AG10803 (cell line): ENCODE measurements around the gene PKD2.

ENCODE experiments used
- DNase-seq: peaks from one replicate; pipeline ENCODE4 v3.0.0; 2010; ENCODE audit warnings: low read depth
- H3K4me3 ChIP-seq: 2 replicates; pipeline ENCODE4 v1.5.1; 2011; ENCODE audit warnings: mild to moderate bottlenecking, low read length, control low read depth
- TF ChIP-seq, protein P1 (sequence below): conservative IDR thresholded peaks from 2 replicates; pipeline ENCODE4 v1.5.1; 2011; ENCODE audit warnings: mild to moderate bottlenecking, low read length, control low read depth, inconsistent platforms

The PKD2 gene

DNA sequence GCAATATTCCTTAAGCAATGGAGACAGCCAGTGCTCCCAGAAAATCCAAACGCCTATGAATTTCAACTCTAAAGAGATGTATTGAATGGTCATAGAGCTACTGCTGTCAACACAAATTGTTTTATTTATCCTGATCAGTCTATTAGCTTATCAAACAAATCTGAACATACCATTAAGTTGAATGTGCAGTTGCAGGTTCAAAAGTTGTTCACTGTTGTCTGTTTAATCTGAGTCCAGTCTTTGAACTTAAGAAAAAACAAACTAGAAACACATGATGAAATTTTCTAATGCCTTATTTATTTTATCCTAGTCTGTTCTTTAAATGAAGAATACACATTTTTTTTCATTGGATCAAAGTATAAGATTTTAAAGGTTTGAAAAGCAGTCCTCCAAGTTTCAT is 73.2 kb downstream of the PKD2 start:
- H3K4me3 ChIP-seq = no peak overlapping the region
- no peak for DNase-seq
- TF ChIP-seq, protein P1, sequence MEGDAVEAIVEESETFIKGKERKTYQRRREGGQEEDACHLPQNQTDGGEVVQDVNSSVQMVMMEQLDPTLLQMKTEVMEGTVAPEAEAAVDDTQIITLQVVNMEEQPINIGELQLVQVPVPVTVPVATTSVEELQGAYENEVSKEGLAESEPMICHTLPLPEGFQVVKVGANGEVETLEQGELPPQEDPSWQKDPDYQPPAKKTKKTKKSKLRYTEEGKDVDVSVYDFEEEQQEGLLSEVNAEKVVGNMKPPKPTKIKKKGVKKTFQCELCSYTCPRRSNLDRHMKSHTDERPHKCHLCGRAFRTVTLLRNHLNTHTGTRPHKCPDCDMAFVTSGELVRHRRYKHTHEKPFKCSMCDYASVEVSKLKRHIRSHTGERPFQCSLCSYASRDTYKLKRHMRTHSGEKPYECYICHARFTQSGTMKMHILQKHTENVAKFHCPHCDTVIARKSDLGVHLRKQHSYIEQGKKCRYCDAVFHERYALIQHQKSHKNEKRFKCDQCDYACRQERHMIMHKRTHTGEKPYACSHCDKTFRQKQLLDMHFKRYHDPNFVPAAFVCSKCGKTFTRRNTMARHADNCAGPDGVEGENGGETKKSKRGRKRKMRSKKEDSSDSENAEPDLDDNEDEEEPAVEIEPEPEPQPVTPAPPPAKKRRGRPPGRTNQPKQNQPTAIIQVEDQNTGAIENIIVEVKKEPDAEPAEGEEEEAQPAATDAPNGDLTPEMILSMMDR = no peak

DNA sequence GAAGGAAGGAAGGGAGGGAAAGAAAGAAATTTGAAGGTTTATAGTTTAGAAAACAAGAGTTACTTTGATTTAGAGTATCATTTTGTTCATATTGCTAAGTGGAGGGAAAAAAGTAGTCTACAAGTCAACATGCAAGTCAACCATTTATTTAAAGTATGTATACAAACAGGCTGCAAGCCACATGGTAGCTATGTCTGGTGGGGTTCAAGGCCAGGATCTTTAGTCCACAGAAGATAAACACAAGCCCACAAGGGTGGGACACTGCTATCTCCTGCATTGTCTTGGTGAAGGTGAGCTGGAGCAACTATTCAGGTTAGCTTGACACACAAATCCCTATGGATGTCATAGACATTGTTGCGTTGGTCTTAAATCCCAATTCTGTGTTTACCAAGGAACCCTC is 79.6 kb downstream of the PKD2 start:
- TF ChIP-seq, protein P1 = no peak
- no peak overlapping the region for H3K4me3 ChIP-seq
- DNase-seq = no peak

DNA sequence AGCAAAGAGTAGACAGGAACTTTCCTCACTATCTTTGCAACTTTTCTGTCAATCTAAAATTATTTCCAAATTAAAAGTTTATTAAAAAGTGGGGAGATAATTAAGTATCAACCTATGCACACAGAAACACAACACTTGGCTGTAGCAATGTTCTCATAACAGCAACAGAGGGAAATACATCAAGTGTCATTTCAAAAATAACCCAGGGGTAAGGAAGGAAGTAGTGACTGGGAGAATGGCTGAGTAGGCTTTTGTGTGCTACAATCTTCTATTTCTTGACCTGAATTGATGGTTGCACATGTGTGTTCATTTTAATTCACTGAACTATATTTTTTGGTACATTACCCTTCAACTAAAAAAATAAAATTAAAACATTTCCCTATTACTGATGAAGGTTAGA is 83.5 kb downstream of the PKD2 start:
- no peak for DNase-seq
- H3K4me3 ChIP-seq = no peak overlapping the region
- TF ChIP-seq, protein P1 = no peak

DNA sequence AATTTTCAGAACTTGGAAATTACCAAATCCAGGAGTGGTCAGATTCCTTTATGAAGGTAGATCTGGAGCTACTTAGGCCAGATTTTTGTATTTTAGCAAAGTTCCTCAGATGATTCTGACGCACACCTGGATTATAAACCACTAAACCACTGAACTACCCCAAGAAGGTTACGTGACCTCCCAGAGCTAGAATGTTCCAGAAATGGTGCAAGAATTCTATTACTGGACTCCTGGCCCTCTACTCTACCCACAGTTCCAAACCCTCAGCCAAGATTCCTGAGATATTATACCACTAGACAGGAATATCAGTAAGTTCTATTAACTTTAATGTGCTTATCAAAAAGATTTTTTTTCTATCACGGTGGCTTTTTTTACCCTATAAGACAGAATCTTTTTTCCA is 83.9 kb downstream of the PKD2 start:
- TF ChIP-seq, protein P1 = no peak
- peak; percentile 8 for DNase-seq
- no peak overlapping the region for H3K4me3 ChIP-seq

DNA sequence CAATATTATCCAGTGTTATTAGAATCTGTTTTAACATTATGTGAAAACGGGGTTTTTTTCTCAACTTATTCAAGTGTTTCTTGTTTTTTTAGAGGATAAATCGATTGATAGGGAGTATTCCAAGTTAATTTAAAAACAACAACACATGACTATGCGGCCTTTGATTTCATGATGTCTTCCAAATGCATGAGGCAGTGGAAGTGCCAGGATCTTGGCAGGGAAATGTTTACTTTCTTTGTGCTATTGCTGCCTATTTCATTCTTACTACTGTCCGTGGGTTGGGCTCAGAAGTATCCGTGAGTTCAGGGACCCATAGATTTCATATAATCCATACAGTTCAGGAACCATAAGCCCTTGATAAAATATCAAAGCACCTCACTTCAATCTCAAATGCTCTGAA is 86.4 kb downstream of the PKD2 start:
- TF ChIP-seq, protein P1 = no peak
- no peak for DNase-seq
- H3K4me3 ChIP-seq = no peak overlapping the region

DNA sequence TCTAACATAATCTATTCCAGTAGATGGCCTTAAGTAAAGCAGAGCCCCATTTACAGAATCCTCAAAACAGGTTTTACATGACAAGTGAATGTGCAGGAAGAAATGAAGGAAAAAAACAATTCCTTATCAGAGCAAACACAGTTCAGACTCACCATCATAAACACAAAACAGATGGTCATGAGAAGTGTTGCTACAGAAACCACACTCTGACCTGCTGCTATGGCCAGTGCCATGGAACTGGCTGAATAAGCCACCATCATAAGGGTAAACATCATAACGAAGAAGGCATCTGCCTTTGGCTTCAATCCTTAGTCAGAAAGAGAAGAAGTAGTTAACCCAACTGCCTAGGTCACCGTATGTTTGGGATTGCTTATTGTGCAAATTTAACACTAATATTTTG is 89.9 kb downstream of the PKD2 start:
- TF ChIP-seq, protein P1 = no peak
- DNase-seq = peak; percentile 34
- H3K4me3 ChIP-seq = no peak overlapping the region

DNA sequence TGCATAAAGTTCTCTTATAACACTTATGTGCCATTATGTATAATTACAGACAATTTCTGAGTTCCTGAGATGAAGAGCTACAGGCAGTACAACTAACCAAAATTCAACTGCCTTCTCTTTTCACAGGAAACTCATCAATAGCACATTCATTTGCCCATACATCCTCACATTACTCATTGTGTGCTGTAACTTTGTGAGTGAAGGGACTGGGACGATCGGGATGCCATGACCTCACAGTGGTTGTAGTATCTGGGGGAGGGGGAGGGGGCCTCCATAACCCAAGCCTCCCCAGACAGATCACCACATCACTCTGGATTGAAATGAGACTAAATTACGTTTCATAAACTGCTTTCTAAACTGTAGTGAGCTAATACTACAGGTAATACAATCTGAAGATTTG is 90.3 kb downstream of the PKD2 start:
- TF ChIP-seq, protein P1 = no peak
- no peak for DNase-seq
- H3K4me3 ChIP-seq = no peak overlapping the region
